ENCODE measurements around the gene ACOT9.
"Not testable (repeated sequence)": the region's sequence is repeated elsewhere in the genome, so short reads cannot be mapped to it uniquely, and the experiment has no call there.

The ACOT9 gene

GRCh38 chrX:23699636-23700194 is 43.4 kb downstream of the ACOT9 start:
- peak in 1 of 3 experiments; percentile 10 for DNase-seq (ENCODE audit: low read depth in 2 of 3, low spot score in 2 of 3)

DNA sequence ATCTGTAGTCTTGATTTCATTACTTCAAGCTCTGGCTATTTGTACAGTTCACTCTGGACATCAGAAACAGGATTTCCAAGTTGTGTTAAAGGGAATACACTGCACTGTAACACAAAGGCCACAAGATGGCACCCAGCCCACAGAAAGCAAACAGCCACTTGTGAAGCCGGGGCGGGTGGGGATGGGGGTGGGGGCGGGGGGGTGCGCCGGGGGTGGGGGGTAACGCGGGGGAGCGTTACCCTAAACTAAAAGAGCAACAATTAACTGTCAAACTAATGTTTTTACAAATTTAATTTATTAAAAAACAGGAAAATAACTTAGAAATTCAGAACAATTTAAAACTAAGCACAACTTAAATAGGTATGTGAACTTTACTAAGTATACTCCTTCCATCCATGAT is 48.5 kb downstream of the ACOT9 start:
- DNase-seq (ENCODE audit: low read depth in 2 of 3, low spot score in 2 of 3) = no peak

DNA sequence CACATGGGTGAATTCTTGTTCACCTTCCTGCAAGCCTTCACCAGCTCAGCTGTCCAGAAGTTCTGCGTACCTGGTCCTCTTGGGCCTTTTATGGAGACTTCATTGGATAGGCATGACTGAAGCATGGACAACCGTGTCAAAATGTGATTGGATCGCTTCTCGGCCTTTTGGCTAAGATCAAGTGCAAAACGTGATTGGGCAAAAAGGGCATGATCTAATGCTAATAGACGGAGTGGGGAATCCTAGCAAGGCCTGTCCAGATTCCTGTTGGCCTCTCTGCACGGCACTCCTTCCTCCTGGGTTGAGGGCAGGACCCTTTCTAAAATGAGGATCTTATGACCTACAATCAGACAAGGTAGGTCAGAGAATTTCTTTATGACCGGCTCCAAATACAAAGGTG is 50.9 kb downstream of the ACOT9 start:
- no peak for DNase-seq (ENCODE audit: low read depth in 2 of 3, low spot score in 2 of 3)

DNA sequence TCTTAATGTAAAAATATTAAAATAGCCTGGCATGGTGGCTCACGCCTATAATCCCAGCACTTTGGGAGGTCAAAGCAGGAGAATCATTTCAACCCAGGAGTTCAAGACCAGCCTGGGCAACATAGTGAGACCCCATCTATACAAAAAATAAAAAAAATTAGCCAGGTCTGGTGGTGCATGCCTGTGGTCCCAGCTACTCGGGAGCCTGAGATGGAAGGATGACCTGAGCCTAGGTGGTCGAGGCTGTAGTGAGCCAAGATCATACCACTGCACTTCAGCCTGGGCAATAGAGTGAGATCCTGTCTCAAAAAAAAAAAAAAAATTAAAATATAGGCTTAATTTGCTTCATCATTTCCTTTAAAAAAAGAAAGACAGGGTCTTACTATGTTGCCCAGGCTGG is 66.6 kb downstream of the ACOT9 start:
- DNase-seq (ENCODE audit: low read depth in 2 of 3, low spot score in 2 of 3) = not testable (repeated sequence)

- DNase-seq (ENCODE audit: low read depth in 2 of 3, low spot score in 2 of 3) = no peak
Measured at GRCh38 chrX:23673108-23673507, 70.0 kb downstream of the ACOT9 start.

GRCh38 chrX:23670528-23670927 is 72.5 kb downstream of the ACOT9 start:
- no peak for DNase-seq (ENCODE audit: low read depth in 2 of 3, low spot score in 2 of 3)

DNA sequence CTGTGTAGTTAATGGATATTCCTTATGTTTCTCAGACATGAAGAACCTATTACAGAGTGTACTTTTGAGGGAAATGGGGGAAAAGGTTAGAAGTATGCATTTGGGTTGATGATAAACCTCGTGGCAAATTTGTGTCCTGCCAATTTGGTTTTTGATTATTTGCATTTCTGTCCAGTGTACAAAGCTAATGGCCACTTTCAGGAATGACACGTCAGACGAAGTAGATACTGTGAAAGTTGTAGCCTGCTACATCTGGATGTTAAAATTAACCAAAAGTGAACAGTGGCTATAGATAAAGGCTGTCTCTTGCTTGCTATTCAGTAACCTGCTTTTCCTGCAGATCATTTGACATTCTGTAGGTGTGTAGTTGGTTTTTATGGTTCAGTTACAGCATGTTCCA is 74.7 kb downstream of the ACOT9 start:
- DNase-seq (ENCODE audit: low read depth in 2 of 3, low spot score in 2 of 3) = no peak

- DNase-seq (ENCODE audit: low read depth in 2 of 3, low spot score in 2 of 3) = peak; percentile 45 to 48 (median 48)
Measured at GRCh38 chrX:23667239-23668177, 75.6 kb downstream of the ACOT9 start, which contains the start of gene PRDX4. PRDX4 (plus strand) TSS chrX:23667493; CDS start chrX:23667571, 78 bp downstream.

DNA sequence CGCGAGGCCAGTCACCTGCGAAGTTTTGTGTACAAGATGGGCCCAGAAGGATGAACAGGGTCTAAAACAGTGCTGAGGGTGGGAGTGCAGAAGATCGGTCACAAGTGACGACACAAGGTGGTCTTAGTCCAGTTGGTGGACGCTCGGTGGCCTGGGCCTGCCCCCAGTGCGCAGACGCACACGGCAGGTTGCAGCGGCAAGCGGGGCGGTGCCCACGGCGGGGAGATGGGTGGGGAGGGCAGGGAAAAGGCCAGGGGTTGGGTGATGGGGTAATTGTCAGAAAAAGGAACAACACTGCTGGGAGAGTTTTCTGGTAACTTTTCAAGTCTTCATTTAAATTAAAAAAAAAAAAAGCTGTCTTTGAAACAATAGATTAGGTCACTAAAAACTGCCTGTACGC is 76.8 kb downstream of the ACOT9 start:
- DNase-seq (ENCODE audit: low read depth in 2 of 3, low spot score in 2 of 3) = no peak

DNA sequence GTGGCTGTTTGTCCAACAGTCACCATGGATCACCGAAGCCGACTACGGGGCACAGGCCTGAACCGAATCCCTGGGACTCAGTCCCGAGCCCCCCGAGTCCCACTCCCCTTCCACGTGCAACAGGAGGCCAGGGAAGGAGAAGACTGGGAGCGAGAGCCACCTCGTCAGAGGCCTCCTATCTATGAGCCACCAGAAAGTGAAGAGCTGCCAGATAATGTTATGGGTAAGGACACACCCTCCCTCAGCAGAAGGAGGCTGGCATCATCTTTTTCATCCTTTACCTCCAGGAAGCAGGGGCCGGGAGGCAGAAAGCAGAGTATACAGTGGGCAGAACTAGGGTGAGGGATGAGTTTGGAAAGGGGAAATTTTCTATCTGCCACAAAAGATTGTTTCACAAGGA is 78.6 kb downstream of the ACOT9 start:
- no peak for DNase-seq (ENCODE audit: low read depth in 2 of 3, low spot score in 2 of 3)

GRCh38 chrX:23662853-23663252 is 80.2 kb downstream of the ACOT9 start:
- no peak for DNase-seq (ENCODE audit: low read depth in 2 of 3, low spot score in 2 of 3)

DNA sequence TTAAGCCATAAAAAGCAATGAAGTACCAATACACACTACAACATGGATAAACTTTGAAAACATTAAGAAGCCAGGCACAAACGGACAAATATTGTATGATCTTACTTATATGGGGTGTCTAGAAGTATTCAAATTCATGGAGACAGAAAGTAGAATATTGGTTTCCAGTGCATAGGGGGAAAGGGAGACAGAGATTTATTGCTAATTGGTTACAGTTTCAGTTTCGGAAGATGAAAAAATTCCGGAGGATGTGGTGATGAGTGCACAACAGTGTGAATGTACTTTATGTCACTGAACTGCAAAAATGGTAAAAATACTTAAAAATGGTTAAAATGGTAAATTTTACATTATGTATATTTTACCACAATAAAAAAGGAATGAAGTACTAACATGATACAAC is 80.9 kb downstream of the ACOT9 start:
- DNase-seq (ENCODE audit: low read depth in 2 of 3, low spot score in 2 of 3) = no peak

DNA sequence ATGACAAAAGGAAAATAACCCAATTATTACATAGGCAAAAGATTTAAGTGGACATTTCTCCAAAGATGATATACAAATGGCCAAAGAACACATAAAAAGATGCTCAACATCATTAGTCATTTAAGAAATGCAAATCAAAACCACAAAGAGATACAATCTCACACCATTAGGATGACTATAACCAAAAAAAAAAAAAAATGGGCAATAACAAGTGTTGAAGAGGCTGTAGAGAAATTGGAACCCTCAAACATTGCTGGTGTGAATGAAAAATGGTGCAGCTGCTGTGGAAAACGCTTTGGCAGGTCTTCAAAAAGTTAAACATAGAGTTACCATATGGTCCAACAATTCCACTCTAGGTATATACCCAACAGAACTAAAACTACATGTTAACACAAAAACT is 81.4 kb downstream of the ACOT9 start:
- no peak for DNase-seq (ENCODE audit: low read depth in 2 of 3, low spot score in 2 of 3)

- no peak for DNase-seq (ENCODE audit: low read depth in 2 of 3, low spot score in 2 of 3)
Measured at GRCh38 chrX:23660766-23661132, 82.3 kb downstream of the ACOT9 start.

DNA sequence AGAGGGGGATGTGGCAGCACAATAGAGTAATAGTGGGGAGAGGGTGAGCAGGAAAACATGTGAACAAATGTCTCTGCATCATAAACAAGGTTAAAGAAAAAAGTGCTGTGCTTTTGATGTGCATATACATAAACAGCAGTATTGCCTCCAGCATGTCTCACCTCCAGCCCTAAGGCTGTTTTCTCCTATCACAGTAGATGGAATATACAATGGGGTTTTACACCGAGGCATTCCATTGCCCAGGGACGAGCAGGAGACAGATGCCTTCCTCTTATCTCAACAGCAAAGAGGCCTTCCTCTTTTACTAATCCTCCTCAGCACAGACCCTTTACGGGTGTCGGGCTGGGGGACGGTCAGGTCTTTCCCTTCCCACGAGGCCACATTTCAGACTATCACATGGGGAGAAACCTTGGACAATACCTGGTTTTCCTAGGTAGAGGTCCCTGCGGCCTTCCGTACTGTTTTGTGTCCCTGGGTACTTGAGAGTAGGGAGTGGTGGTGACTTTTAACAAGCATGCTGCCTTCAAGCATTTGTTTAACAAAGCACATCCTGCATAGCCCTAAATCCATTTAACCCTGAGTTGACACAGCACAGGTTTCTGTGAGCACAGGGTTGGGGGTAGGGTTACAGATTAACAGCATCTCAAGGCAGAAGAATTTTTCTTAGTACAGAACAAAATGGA is 82.9 kb downstream of the ACOT9 start:
- DNase-seq (ENCODE audit: low read depth in 2 of 3, low spot score in 2 of 3) = not testable (repeated sequence)

- no peak for DNase-seq (ENCODE audit: low read depth in 2 of 3, low spot score in 2 of 3)
Measured at GRCh38 chrX:23659339-23659738, 83.7 kb downstream of the ACOT9 start.

DNA sequence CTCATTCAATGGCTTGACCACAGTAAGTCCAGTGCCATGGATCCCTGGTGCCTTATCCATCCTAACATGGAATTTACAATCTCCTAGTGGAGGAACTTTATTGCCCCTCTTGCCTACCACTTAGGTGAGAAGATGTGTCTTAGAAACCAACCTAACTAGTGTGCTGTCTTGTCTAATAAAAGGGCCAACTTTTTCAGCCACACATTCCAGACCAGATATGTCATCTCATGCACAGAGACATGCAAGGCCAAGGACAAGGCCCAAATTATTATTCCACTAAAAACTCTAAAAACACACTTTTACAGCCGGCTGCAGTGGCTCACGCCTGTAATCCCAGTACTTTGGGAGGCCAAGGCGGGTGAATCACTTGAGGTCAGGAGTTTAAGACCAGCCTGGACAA is 86.4 kb downstream of the ACOT9 start:
- DNase-seq (ENCODE audit: low read depth in 2 of 3, low spot score in 2 of 3) = no peak

- no peak for DNase-seq (ENCODE audit: low read depth in 2 of 3, low spot score in 2 of 3)
Measured at GRCh38 chrX:23656091-23656490, 87.0 kb downstream of the ACOT9 start.
